Measurements from ENCODE around the gene CLTA.

GRCh38 chr9:36144309-36145232 lies 46.1 kb upstream of the CLTA start:
- TF ChIP-seq CTCF (IDR thresholded peaks at IDR 0.05) = no peak
- no peak for TF ChIP-seq EZH2 (IDR thresholded peaks at IDR 0.05)
